H9 (cell line): ENCODE results near the gene AHI1. TPM values are rescaled to one million over a fixed set of nuclear protein-coding genes. Genes with fewer than 3 reads are reported as not detected.

Experiments
- DNase-seq: peaks from one replicate; pipeline ENCODE4 v3.0.0-alpha.2; 2017
- H2AFZ ChIP-seq: one replicate; pipeline ENCODE4 v1.6.1; 2013; ENCODE audit warnings: mild to moderate bottlenecking, low read length, control low read depth, moderate library complexity
- H2AK5ac ChIP-seq: 2 replicates; pipeline ENCODE4 v1.6.1; 2013; ENCODE audit warnings: low read length, control low read depth, mixed read lengths; ENCODE audit not compliant: insufficient read length
- H2BK120ac ChIP-seq: one replicate; pipeline ENCODE4 v1.6.1; 2013; ENCODE audit warnings: low read depth, mild to moderate bottlenecking, low read length, control low read depth, inconsistent platforms; ENCODE audit not compliant: poor library complexity, severe bottlenecking
- H2BK12ac ChIP-seq: 2 replicates; pipeline ENCODE4 v1.6.1; 2013; ENCODE audit warnings: low read length, control low read depth, mixed read lengths, low read depth; ENCODE audit not compliant: insufficient read length
- H2BK15ac ChIP-seq: 2 replicates; pipeline ENCODE4 v1.6.1; 2013; ENCODE audit warnings: low read depth, low read length, control low read depth
- H2BK20ac ChIP-seq: one replicate; pipeline ENCODE4 v1.6.1; 2013; ENCODE audit warnings: low read depth, mild to moderate bottlenecking, low read length, control low read depth, inconsistent platforms; ENCODE audit not compliant: poor library complexity, severe bottlenecking
- H2BK5ac ChIP-seq: 2 replicates; pipeline ENCODE4 v1.6.1; 2013; ENCODE audit warnings: low read length, control low read depth, mixed read lengths; ENCODE audit not compliant: insufficient read length
- H3K14ac ChIP-seq: 2 replicates; pipeline ENCODE4 v1.6.1; 2013; ENCODE audit warnings: low read length, control low read depth; ENCODE audit not compliant: insufficient read depth
- H3K18ac ChIP-seq: 2 replicates; pipeline ENCODE4 v1.6.1; 2013; ENCODE audit warnings: low read depth, mild to moderate bottlenecking, mixed read lengths, low read length, control low read depth; ENCODE audit not compliant: insufficient read length
- H3K23ac ChIP-seq: 2 replicates; pipeline ENCODE4 v1.6.1; 2013; ENCODE audit warnings: low read length, control low read depth, mixed read lengths, low read depth; ENCODE audit not compliant: insufficient read length
- H3K23me2 ChIP-seq: 2 replicates; pipeline ENCODE4 v1.6.1; 2013; ENCODE audit warnings: low read depth, mild to moderate bottlenecking, mixed read lengths, low read length, control low read depth; ENCODE audit not compliant: insufficient read length, poor library complexity, severe bottlenecking
- H3K27ac ChIP-seq: 2 replicates; pipeline ENCODE4 v1.5.1; 2013; ENCODE audit warnings: low read length, control low read depth, mixed read lengths, low read depth; ENCODE audit not compliant: insufficient read length
- H3K27me3 ChIP-seq: 2 replicates; pipeline ENCODE4 v1.6.1; 2013; ENCODE audit warnings: low read length, control low read depth, inconsistent platforms; ENCODE audit not compliant: insufficient read depth
- H3K4ac ChIP-seq: 2 replicates; pipeline ENCODE4 v1.6.1; 2013; ENCODE audit warnings: low read depth, mild to moderate bottlenecking, control low read depth, inconsistent platforms, low read length, moderate library complexity
- H3K4me1 ChIP-seq: 2 replicates; pipeline ENCODE4 v1.6.1; 2013; ENCODE audit warnings: low read length, control low read depth, inconsistent platforms; ENCODE audit not compliant: insufficient read depth
- H3K4me2 ChIP-seq: 2 replicates; pipeline ENCODE4 v1.6.1; 2013; ENCODE audit warnings: low read length, control low read depth, mixed read lengths; ENCODE audit not compliant: insufficient read length, insufficient read depth
- H3K56ac ChIP-seq: 2 replicates; pipeline ENCODE4 v1.6.1; 2013; ENCODE audit warnings: low read depth, mild to moderate bottlenecking, mixed read lengths, low read length, control low read depth; ENCODE audit not compliant: insufficient read length
- H3K79me1 ChIP-seq: 2 replicates; pipeline ENCODE4 v1.6.1; 2013; ENCODE audit warnings: low read depth, mild to moderate bottlenecking, moderate library complexity, low read length, control low read depth, inconsistent platforms; ENCODE audit not compliant: insufficient read depth, poor library complexity, severe bottlenecking
- H3K79me2 ChIP-seq: 2 replicates; pipeline ENCODE4 v1.6.1; 2013; ENCODE audit warnings: low read length, control low read depth, inconsistent platforms; ENCODE audit not compliant: insufficient read depth
- H3K9ac ChIP-seq: 2 replicates; pipeline ENCODE4 v1.6.1; 2013; ENCODE audit warnings: low read length, control low read depth, mixed read lengths; ENCODE audit not compliant: insufficient read length; ENCODE audit errors: extremely low read depth
- H3K9me3 ChIP-seq: one replicate; pipeline ENCODE4 v1.6.1; 2013; ENCODE audit warnings: low read depth, low read length, inconsistent platforms; ENCODE audit not compliant: control insufficient read depth
- H3T11ph ChIP-seq: one replicate; pipeline ENCODE4 v1.6.1; 2013; ENCODE audit warnings: mild to moderate bottlenecking, low read length, control low read depth, inconsistent platforms
- H4K20me1 ChIP-seq: one replicate; pipeline ENCODE4 v1.6.1; 2013; ENCODE audit not compliant: control insufficient read depth, insufficient read length, insufficient read depth
- H4K5ac ChIP-seq: 2 replicates; pipeline ENCODE4 v1.6.1; 2013; ENCODE audit warnings: low read depth, mild to moderate bottlenecking, mixed read lengths, low read length, control low read depth; ENCODE audit not compliant: insufficient read length
- H4K8ac ChIP-seq: replicated peaks from 2 replicates; pipeline ENCODE4 v1.6.1; 2013; ENCODE audit warnings: low read length, control low read depth, mixed read lengths, low read depth; ENCODE audit not compliant: insufficient read length
- H4K91ac ChIP-seq: 2 replicates; pipeline ENCODE4 v1.6.1; 2013; ENCODE audit warnings: low read depth, mild to moderate bottlenecking, moderate library complexity, mixed read lengths, low read length, control low read depth; ENCODE audit not compliant: insufficient read length
- H3K27ac Mint-ChIP-seq, 3 experiments: 2 replicates in 2 of 3; 3 replicates in 1 of 3; pipeline ENCODE4 v1.8.0; 2020 to 2021; ENCODE audit warnings: mixed read lengths in 3 of 3, mild to moderate bottlenecking in 1 of 3, moderate library complexity in 1 of 3
- H3K27me3 Mint-ChIP-seq: 2 replicates; pipeline ENCODE4 v1.8.0; 2021; ENCODE audit warnings: low read depth, mild to moderate bottlenecking, moderate library complexity, mixed read lengths
- H3K36me3 Mint-ChIP-seq, 3 experiments: 2 replicates in 2 of 3; 3 replicates in 1 of 3; pipeline ENCODE4 v1.8.0; 2020 to 2021; ENCODE audit warnings: low read depth in 3 of 3, mixed read lengths in 3 of 3; ENCODE audit not compliant: insufficient read depth in 1 of 3
- H3K4me1 Mint-ChIP-seq, 2 experiments: 2 replicates each; pipeline ENCODE4 v1.8.0; 2020; ENCODE audit warnings: mixed read lengths in 2 of 2
- H3K4me3 Mint-ChIP-seq, 2 experiments: 2 replicates in 1 of 2; 3 replicates in 1 of 2; pipeline ENCODE4 v1.8.0; 2020 to 2021; ENCODE audit warnings: mild to moderate bottlenecking in 2 of 2, mixed read lengths in 2 of 2, moderate library complexity in 1 of 2
- H3K9me3 Mint-ChIP-seq, 2 experiments: 2 replicates in 1 of 2; 3 replicates in 1 of 2; pipeline ENCODE4 v1.8.0; 2020; ENCODE audit warnings: mild to moderate bottlenecking in 2 of 2, mixed read lengths in 2 of 2, moderate library complexity in 1 of 2
- WGBS: extraction: QIAGEN DNeasy Blood & Tissue Kit; methylation state at CpG from one replicate; pipeline ENCODE4 v1.1.7; 2013; ENCODE audit warnings: missing lambda C conversion rate, low lambda C conversion rate, mixed read lengths; ENCODE audit not compliant: insufficient read length; ENCODE audit errors: extremely low coverage; 5-methylcytosine and 5-hydroxymethylcytosine counted together
- total RNA-seq: library from RNA; stranded (reverse); gene quantifications from 2 replicates; pipeline ENCODE4 v1.2.1, GENCODE V29; 2021
- TF ChIP-seq, protein P1 (sequence below): fragments of 200-600 bp; sonication (generic); conservative IDR thresholded peaks from 3 replicates; pipeline ENCODE4 v1.8.0; 2021; ENCODE audit warnings: antibody characterized with exemption, mild to moderate bottlenecking

AHI1 gene
- total RNA-seq, 1 experiment from 2014 or later = 9.9 TPM

DNA sequence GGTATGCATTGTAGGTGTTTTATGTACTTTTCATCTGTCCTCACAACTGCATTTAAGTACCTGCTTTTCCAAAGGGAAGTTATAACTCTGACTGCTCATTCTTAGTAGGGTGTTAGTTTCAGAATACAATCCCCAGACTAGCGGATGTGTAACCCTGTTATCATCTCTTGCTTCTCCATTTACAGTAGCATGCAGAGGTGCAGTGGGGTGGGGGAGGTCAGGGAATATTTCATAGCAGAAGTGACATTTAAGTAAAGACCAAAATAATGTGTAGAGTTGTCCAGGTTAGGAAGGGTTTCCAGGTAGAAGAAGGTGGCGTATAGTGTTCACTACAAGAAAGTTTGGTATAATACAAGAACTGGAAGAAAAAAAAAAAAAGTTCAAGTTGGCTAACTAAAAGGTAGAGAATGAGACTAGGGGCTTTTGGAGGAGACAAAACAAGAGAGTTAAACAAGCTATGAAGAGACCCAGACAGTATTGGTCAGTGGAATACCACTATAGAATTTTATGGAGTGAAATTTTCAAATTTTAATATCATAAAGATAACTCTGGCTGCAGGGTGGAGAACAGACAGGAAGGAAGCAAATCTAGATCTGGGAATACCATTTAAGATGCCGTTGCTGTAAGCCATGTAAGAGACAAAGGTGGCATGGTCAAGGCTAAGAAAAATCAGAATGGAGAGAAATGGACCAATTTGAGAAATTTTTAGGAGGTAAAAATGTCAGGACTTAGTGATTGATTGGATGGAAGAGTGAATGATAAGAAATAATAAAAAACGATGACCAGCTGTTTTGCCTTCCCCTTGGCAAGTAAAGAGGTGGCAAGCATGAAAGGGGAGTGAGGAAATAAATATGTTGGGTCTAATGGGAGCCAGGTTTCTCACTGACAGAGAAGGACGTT, 2.2 kb upstream of the AHI1 start:
- H2BK5ac ChIP-seq = no peak overlapping the region
- Mint-ChIP-seq H3K4me3 (no peak overlapping the region), H3K36me3 (no peaks in the 10 kb centered on the region; a peak in 1 of 7 replicates), H3K9me3 (no peaks in the 10 kb centered on the region), H3K27ac (no peak overlapping the region), H3K4me1 (peaks cover 13 to 18% of the 10 kb centered on the region in 2 experiments), H3K27me3 (no peaks in the 10 kb centered on the region)
- no peaks in the 10 kb centered on the region for H4K20me1 ChIP-seq
- no peak overlapping the region for H3K27ac ChIP-seq
- no peak overlapping the region for H3K18ac ChIP-seq
- H2BK12ac ChIP-seq = no peak overlapping the region
- DNase-seq = no peak
- no peak overlapping the region for H2BK15ac ChIP-seq
- H3K9ac ChIP-seq = no peak overlapping the region
- no peaks in the 10 kb centered on the region for H3K79me1 ChIP-seq
- H2AK5ac ChIP-seq = no peak overlapping the region
- no peak overlapping the region for H3K4me2 ChIP-seq
- no peak overlapping the region for H3K56ac ChIP-seq
- H3K23ac ChIP-seq = no peak overlapping the region
- no peak overlapping the region for H2AFZ ChIP-seq
- WGBS = 100% methylated on average over 1 of the region's 5 CpGs
- no peak overlapping the region for H3K4ac ChIP-seq
- peaks cover 1% of the 10 kb centered on the region; the same call in 1 of the 2 replicates for H3K4me1 ChIP-seq
- H2BK120ac ChIP-seq = no peak overlapping the region
- no peak overlapping the region for H4K8ac ChIP-seq
- H3K14ac ChIP-seq = no peak overlapping the region
- no peak overlapping the region for H4K91ac ChIP-seq
- H4K5ac ChIP-seq = no peak overlapping the region
- no peaks in the 10 kb centered on the region for H3K79me2 ChIP-seq
- H2BK20ac ChIP-seq = no peak overlapping the region
- H3K9me3 ChIP-seq = no peaks in the 10 kb centered on the region
- H3K27me3 ChIP-seq = no peaks in the 10 kb centered on the region
- no peak overlapping the region for H3T11ph ChIP-seq
- TF ChIP-seq, protein P1, sequence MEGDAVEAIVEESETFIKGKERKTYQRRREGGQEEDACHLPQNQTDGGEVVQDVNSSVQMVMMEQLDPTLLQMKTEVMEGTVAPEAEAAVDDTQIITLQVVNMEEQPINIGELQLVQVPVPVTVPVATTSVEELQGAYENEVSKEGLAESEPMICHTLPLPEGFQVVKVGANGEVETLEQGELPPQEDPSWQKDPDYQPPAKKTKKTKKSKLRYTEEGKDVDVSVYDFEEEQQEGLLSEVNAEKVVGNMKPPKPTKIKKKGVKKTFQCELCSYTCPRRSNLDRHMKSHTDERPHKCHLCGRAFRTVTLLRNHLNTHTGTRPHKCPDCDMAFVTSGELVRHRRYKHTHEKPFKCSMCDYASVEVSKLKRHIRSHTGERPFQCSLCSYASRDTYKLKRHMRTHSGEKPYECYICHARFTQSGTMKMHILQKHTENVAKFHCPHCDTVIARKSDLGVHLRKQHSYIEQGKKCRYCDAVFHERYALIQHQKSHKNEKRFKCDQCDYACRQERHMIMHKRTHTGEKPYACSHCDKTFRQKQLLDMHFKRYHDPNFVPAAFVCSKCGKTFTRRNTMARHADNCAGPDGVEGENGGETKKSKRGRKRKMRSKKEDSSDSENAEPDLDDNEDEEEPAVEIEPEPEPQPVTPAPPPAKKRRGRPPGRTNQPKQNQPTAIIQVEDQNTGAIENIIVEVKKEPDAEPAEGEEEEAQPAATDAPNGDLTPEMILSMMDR = no peak
- peaks cover 6% of the 10 kb centered on the region for H3K23me2 ChIP-seq
